HG02798 (cell line): Measurements from ENCODE around the gene IAPP.
"Not testable (repeated sequence)": the region's sequence is repeated elsewhere in the genome, so short reads cannot be mapped to it uniquely, and the experiment has no call there.

Source experiments
- ATAC-seq: cut with Tn5 transposase; IDR thresholded peaks from one replicate; pipeline ENCODE4 v1.9.1; 2021; ENCODE audit warnings: mild to moderate bottlenecking; ENCODE audit not compliant: unreplicated experiment, poor library complexity

The IAPP gene

GRCh38 chr12:21370845-21371449 lies 1.8 kb upstream of the IAPP start:
- no peak for ATAC-seq

GRCh38 chr12:21379218-21379617 lies 6.5 kb downstream of the IAPP start:
- ATAC-seq = no peak

DNA sequence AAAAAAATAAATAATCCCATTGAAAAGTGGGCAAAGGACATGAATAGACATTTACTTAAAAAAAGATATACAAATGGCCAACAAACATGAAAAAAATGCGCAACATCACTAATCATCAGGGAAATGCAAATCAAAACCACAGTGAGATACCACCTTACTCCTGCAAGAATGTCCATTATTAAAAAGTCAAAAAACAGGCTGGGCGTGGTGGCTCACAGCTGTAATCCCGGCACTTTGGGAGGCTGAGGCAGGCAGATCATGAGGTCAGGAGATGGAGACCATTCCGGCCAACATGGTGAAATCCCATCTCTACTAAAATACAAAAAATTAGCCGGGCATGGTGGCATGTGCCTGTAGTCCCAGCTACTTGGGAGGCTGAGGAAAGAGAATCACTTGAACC lies 8.6 kb downstream of the IAPP start:
- ATAC-seq = not testable (repeated sequence)

- ATAC-seq = no peak
These were observed 11.6 kb downstream of the IAPP start for GRCh38 chr12:21384261-21384660.

DNA sequence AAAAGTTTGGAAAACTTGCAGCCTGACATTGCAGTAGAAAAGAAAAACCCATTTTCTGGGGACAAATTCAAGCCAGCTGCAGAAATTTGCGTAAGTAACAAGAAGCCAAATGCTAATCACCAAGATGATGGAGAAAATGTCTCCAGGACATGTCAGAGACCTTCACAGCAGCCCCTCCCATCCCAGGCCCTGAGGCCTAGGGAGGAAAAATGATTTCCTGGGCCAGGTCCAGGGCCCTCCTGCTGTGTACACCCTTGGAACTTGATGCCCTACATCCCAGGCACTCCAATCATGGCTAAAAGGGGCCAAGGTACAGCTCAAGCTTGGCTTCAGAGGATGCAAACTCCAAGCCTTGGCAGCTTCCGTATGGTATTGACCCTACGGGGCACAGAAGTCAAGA lies 14.5 kb downstream of the IAPP start:
- no peak for ATAC-seq

DNA sequence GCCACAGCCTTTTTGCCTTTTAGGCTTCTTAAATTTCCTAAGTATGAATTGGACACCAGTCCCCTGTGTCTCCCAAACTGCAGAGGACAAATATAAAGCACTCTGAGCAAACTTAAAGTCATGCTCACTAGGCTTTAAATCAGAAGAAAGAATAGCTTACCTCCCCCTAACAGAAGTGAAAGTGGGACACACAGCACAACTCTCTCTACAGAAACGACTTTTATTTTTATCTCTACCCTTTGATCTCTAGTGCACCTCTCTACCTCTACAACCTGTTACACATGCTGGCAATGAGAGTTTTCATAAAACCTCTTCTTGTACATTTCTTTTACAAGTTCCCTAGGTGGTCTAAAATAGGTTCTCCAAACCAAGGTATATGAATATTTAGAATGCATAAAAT lies 19.7 kb downstream of the IAPP start:
- no peak for ATAC-seq

- ATAC-seq = not testable (repeated sequence)
These were observed 22.3 kb downstream of the IAPP start for GRCh38 chr12:21394828-21395626.

- ATAC-seq = no peak
These were observed 40.9 kb downstream of the IAPP start for GRCh38 chr12:21413369-21414277.

- no peak for ATAC-seq
These were observed 43.9 kb downstream of the IAPP start for GRCh38 chr12:21416511-21417121.

DNA sequence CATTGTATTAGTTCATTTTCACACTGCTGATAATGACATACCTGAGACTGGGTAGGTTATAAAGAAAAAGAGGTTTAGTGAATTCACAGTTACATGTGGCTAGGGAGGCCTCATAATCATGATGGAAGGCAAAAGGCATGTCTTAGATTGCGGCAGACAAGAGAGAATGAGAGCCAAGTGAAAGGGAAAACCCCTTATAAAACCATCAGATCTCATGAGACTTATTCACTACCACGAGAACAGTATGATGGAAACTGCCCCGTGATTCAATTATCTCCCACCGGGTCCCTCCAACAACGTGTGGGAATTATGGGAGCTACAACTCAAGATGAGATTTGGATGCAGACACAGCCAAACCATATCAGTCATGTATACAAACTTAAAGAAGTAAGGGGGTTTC lies 45.7 kb downstream of the IAPP start:
- ATAC-seq = not testable (repeated sequence)

DNA sequence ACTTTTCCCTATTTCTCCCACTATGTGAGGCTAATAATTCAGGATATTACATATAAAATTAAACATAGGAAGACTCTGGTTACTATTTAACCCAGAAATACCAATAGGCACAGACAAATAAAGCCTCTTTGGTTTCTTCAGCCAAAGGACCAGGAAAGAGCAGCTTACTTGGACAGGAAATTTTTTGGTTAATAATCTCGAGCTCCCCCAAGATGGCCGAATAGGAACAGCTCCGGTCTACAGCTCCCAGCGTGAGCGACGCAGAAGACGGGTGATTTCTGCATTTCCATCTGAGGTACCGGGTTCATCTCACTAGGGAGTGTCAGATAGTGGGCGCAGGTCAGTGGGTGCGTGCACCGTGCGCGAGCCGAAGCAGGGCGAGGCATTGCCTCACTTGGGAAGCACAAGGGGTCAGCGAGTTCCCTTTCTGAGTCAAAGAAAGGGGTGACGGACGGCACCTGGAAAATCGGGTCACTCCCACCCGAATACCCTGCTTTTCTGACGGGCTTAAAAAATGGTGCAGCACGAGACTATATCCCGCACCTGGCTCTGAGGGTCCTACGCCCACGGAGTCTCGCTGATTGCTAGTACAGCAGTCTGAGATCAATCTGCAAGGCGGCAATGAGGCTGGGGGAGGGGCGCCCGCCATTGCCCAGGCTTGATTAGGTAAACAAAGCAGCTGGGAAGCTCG lies 46.5 kb downstream of the IAPP start:
- not testable (repeated sequence) for ATAC-seq

DNA sequence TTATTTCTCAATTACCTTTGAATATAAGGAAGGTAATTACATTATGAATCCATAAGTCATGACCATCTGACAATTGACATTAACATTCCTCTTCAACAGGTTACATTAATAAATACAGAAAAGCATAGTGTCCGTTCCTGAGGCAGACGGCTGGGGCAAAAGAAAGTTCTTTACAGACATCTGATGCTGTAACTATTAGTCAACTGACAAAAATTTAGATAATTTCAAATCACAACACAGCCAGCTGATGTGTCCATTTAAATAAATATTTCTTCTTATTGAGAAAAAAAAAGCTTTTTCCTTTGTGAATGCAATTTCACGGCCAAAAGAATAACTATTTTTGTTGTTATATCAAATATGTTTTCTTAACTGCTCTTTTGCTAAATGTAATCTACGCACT lies 55.5 kb downstream of the IAPP start:
- no peak for ATAC-seq
